Prostate gland (tissue), 2 donors: Measurements from ENCODE around the gene RBM5. TPM values are rescaled to one million over a fixed set of nuclear protein-coding genes. Genes with fewer than 3 reads are reported as not detected.

Source experiments
- DNase-seq: peaks from one replicate; pipeline ENCODE4 v3.0.0-alpha.2; 2019; ENCODE audit warnings: low spot score
- H3K27ac ChIP-seq, 2 donors: fragments of 200-600 bp; sonication (generic); 2 replicates each; pipeline ENCODE4 v1.5.1; 2017 to 2019
- H3K27me3 ChIP-seq: fragments of 200-600 bp; sonication (generic); replicated peaks from 2 replicates; pipeline ENCODE4 v1.5.1; 2019; ENCODE audit not compliant: insufficient read depth
- H3K36me3 ChIP-seq, 2 donors: fragments of 200-600 bp; sonication (generic); 1 replicate in 1 of 2; 2 replicates in 1 of 2; pipeline versions ENCODE4 v1.5.1 to v1.8.1; 2017 to 2019
- H3K4me1 ChIP-seq: fragments of 200-600 bp; sonication (generic); replicated peaks from 2 replicates; pipeline ENCODE4 v1.5.1; 2019
- H3K4me3 ChIP-seq, 2 donors: fragments of 200-600 bp; sonication (generic); 2 replicates each; pipeline ENCODE4 v1.5.1; 2017 to 2019
- H3K9me3 ChIP-seq: fragments of 200-600 bp; sonication (generic); 2 replicates; pipeline ENCODE4 v1.5.1; 2017
- CTCF ChIP-seq, 4 experiments: fragments of 200-600 bp in 2 of 4; fragments of 450-650 bp in 2 of 4; sonication (generic) in 2 of 4; IDR thresholded peaks; 1 replicate in 3 of 4; 2 replicates in 1 of 4; pipeline ENCODE4 v1.5.1; 2016 to 2019; ENCODE audit warnings: antibody characterized with exemption in 4 of 4, mild to moderate bottlenecking in 2 of 4, moderate library complexity in 2 of 4
- POLR2A ChIP-seq: fragments of 450-650 bp; IDR thresholded peaks from one replicate; pipeline ENCODE4 v1.6.1; 2016; ENCODE audit warnings: antibody characterized with exemption, mild to moderate bottlenecking
- POLR2AphosphoS5 ChIP-seq: sonication (generic); formaldehyde crosslinking; IDR thresholded peaks from one replicate; pipeline ENCODE4 v1.6.1; 2017; ENCODE audit warnings: antibody characterized with exemption
- WGBS: methylation state at CpG from one replicate; pipeline ENCODE4 v1.1.5; 2018; 5-methylcytosine and 5-hydroxymethylcytosine counted together
- intact Hi-C: fragments of 100-400 bp; cut with DNase I; formaldehyde crosslinking; loops from one replicate; pipeline ENCODE4 v1.14.2; 2022
- total RNA-seq, 2 donors: library from RNA; depleted of rRNA; stranded (reverse); fragments of >200 nt; gene quantifications; one replicate each; pipeline ENCODE4 v1.1.0, GENCODE V29; 2016

Gene RBM5
- total RNA-seq, 2 donors from 2014 or later = 135 to 260 TPM

GRCh38 chr3:50146316-50146901, 57.7 kb downstream of the RBM5 start:
- Histone ChIP-seq H3K27me3 (no peaks in the 10 kb centered on the region), H3K36me3 (no peaks in the 10 kb centered on the region), H3K4me1 (no peaks in the 10 kb centered on the region), H3K4me3 (no peak overlapping the region), H3K9me3 (no peaks in the 10 kb centered on the region), H3K27ac (peak overlapping the region in 1 of 2 donors; percentile 18)
- peak; percentile 78 for TF ChIP-seq POLR2AphosphoS5
- no peak for TF ChIP-seq CTCF (IDR thresholded peaks at IDR 0.05)
- WGBS = 51% methylated on average over 3 of the region's 3 CpGs
- peak; percentile 63 for DNase-seq
- intact Hi-C loops = no loop called here

GRCh38 chr3:50147016-50147415, 58.3 kb downstream of the RBM5 start:
- Histone ChIP-seq H3K27me3 (no peaks in the 10 kb centered on the region), H3K4me3 (no peak overlapping the region), H3K4me1 (no peaks in the 10 kb centered on the region), H3K36me3 (no peaks in the 10 kb centered on the region), H3K9me3 (no peaks in the 10 kb centered on the region), H3K27ac (peak overlapping the region in 1 of 2 donors; percentile 18)
- no peak for DNase-seq
- WGBS = 68% methylated on average over 7 of the region's 7 CpGs
- TF ChIP-seq POLR2A (no peak), POLR2AphosphoS5 (no peak), CTCF (IDR thresholded peaks at IDR 0.05) (no peak)
- intact Hi-C loops = no loop called here

- Histone ChIP-seq H3K36me3 (no peaks in the 10 kb centered on the region), H3K4me3 (no peak overlapping the region), H3K9me3 (no peaks in the 10 kb centered on the region), H3K27me3 (no peaks in the 10 kb centered on the region), H3K4me1 (no peaks in the 10 kb centered on the region), H3K27ac (no peak overlapping the region)
- DNase-seq = no peak
- intact Hi-C loops = no loop called here
- TF ChIP-seq CTCF (IDR thresholded peaks at IDR 0.05) (no peak), POLR2A (no peak), POLR2AphosphoS5 (no peak)
- WGBS = 38% methylated on average over 2 of the region's 2 CpGs
These were observed 58.7 kb downstream of the RBM5 start for GRCh38 chr3:50147447-50147846.

- Histone ChIP-seq H3K4me3 (no peak overlapping the region), H3K27me3 (no peaks in the 10 kb centered on the region), H3K4me1 (no peaks in the 10 kb centered on the region), H3K27ac (no peak overlapping the region), H3K36me3 (no peaks in the 10 kb centered on the region), H3K9me3 (no peaks in the 10 kb centered on the region)
- TF ChIP-seq POLR2AphosphoS5 = no peak
- no peak for TF ChIP-seq CTCF (IDR thresholded peaks at IDR 0.05)
- no peak for TF ChIP-seq POLR2A
- 34% methylated on average over 6 of the region's 6 CpGs for WGBS
- intact Hi-C loops = no loop called here
- no peak for DNase-seq
These were observed 59.1 kb downstream of the RBM5 start for GRCh38 chr3:50147861-50148260.

- Histone ChIP-seq H3K27ac (peak overlapping the region; percentile 43 to 63), H3K27me3 (no peaks in the 10 kb centered on the region), H3K9me3 (no peaks in the 10 kb centered on the region), H3K4me3 (no peak overlapping the region), H3K36me3 (no peaks in the 10 kb centered on the region), H3K4me1 (peaks cover 4% of the 10 kb centered on the region)
- WGBS = 64% methylated on average over 1 of the region's 1 CpG
- intact Hi-C loops = no loop called here
- TF ChIP-seq CTCF (IDR thresholded peaks at IDR 0.05) = no peak
- no peak for TF ChIP-seq POLR2AphosphoS5
- no peak for TF ChIP-seq POLR2A
- DNase-seq = no peak
These were observed 61.7 kb downstream of the RBM5 start for GRCh38 chr3:50150404-50150750.
